HepG2 (cell line): ENCODE data around the gene R3HCC1L. TPM values are rescaled to one million over a fixed set of nuclear protein-coding genes. Genes with fewer than 3 reads are reported as not detected.

ENCODE experiments used
- CBX1 ChIP-seq: IDR thresholded peaks from one replicate; pipeline ENCODE4 v1.6.1; 2016; ENCODE audit warnings: antibody characterized with exemption, low read depth
- DMAP1 ChIP-seq: IDR thresholded peaks from 2 replicates; pipeline ENCODE4 v1.6.1; 2016
- HMG20B ChIP-seq: conservative IDR thresholded peaks from 2 replicates; pipeline ENCODE4 v1.6.1; 2016; ENCODE audit warnings: missing genetic modification reagents, missing compliant biosample characterization
- HOXA5 ChIP-seq: sonication (generic); formaldehyde crosslinking; IDR thresholded peaks from 2 replicates; pipeline ENCODE4 v1.4.0; 2020; ENCODE audit warnings: missing genetic modification reagents
- KLF12 ChIP-seq: sonication (generic); formaldehyde crosslinking; IDR thresholded peaks from 2 replicates; pipeline ENCODE4 v1.4.0; 2020; ENCODE audit warnings: missing genetic modification reagents, borderline replicate concordance
- MTF2 ChIP-seq: sonication (generic); formaldehyde crosslinking; IDR thresholded peaks from 2 replicates; pipeline ENCODE4 v1.5.0; 2020; ENCODE audit warnings: missing genetic modification reagents, borderline replicate concordance
- NR2F6 ChIP-seq, 2 experiments: IDR thresholded peaks; 2 replicates each; pipeline ENCODE4 v1.6.1; 2016; ENCODE audit warnings: antibody characterized with exemption in 1 of 2, mild to moderate bottlenecking in 1 of 2
- PHB2 ChIP-seq: fragments of 450-650 bp; IDR thresholded peaks from 2 replicates; pipeline ENCODE4 v1.6.1; 2018; ENCODE audit not compliant: partially characterized antibody
- SCMH1 ChIP-seq: sonication (generic); formaldehyde crosslinking; IDR thresholded peaks from 2 replicates; pipeline ENCODE4 v1.9.0; 2021; ENCODE audit warnings: missing genetic modification reagents, mild to moderate bottlenecking, borderline replicate concordance
- STAT5B ChIP-seq: sonication (generic); formaldehyde crosslinking; IDR thresholded peaks from 2 replicates; pipeline ENCODE4 v1.4.0; 2020; ENCODE audit warnings: missing genetic modification reagents
- TAF1 ChIP-seq: sonication (generic); formaldehyde crosslinking; IDR thresholded peaks from 2 replicates; pipeline ENCODE4 v1.4.0; 2020; ENCODE audit warnings: missing genetic modification reagents
- TEAD3 ChIP-seq: optimal IDR thresholded peaks from 2 replicates; pipeline ENCODE3; 2016; ENCODE audit warnings: borderline replicate concordance
- ZNF232 ChIP-seq: sonication (generic); formaldehyde crosslinking; IDR thresholded peaks from 2 replicates; pipeline ENCODE4 v1.4.0; 2020; ENCODE audit warnings: missing genetic modification reagents, borderline replicate concordance
- ZNF292 ChIP-seq: sonication (generic); formaldehyde crosslinking; IDR thresholded peaks from 2 replicates; pipeline ENCODE4 v1.8.1; 2022; ENCODE audit warnings: mild to moderate bottlenecking, low read depth, missing genetic modification reagents, borderline replicate concordance
- ZNF792 ChIP-seq: IDR thresholded peaks from 2 replicates; pipeline ENCODE4 v1.6.1; 2016
- polyA plus RNA-seq, 8 experiments: library from polyadenylated mRNA; depleted of rRNA in 3 of 8; stranded (reverse) in 7 of 8; unstranded in 1 of 8; fragments of >200 nt; fragmentation: Illumina TruSeq in 4 of 8; extraction: Trizol in 4 of 8; gene quantifications; 2 replicates each; pipeline versions ENCODE4 v1.2.1 to v1.2.3, GENCODE V29; 2011 to 2016; ENCODE audit warnings: low read depth in 4 of 8, missing spikeins in 1 of 8, mixed read lengths in 1 of 8; ENCODE audit not compliant: insufficient read depth in 1 of 8
- total RNA-seq, 5 experiments: library from RNA; depleted of rRNA; stranded (reverse); fragments of >200 nt; fragmentation: Illumina TruSeq; extraction: Trizol; gene quantifications; 2 replicates each; pipeline ENCODE4 v1.2.3, GENCODE V29; 2016; ENCODE audit warnings: low read depth in 1 of 5
- TF ChIP-seq, protein P1 (sequence below): sonication (generic); formaldehyde crosslinking; IDR thresholded peaks from 2 replicates; pipeline ENCODE4 v1.4.0; 2020; ENCODE audit warnings: missing genetic modification reagents
- TF ChIP-seq, protein P2 (sequence below): sonication (generic); formaldehyde crosslinking; conservative IDR thresholded peaks from 2 replicates; pipeline ENCODE4 v1.8.1; 2023; ENCODE audit warnings: missing genetic modification reagents
- TF ChIP-seq, protein P3 (sequence below): IDR thresholded peaks from 2 replicates; pipeline ENCODE4 v1.6.1; 2016; ENCODE audit warnings: missing compliant biosample characterization, missing genetic modification reagents, borderline replicate concordance
- TF ChIP-seq, protein P4 (sequence below): sonication (generic); formaldehyde crosslinking; IDR thresholded peaks from 2 replicates; pipeline ENCODE4 v1.4.0; 2020; ENCODE audit warnings: missing genetic modification reagents, borderline replicate concordance

Gene R3HCC1L
- total and polyA plus RNA-seq, 2 of the 13 experiments (the other 11 are each of a cell fraction or from before 2014, with no cell fraction given), result 6.5 to 12.2 TPM

DNA sequence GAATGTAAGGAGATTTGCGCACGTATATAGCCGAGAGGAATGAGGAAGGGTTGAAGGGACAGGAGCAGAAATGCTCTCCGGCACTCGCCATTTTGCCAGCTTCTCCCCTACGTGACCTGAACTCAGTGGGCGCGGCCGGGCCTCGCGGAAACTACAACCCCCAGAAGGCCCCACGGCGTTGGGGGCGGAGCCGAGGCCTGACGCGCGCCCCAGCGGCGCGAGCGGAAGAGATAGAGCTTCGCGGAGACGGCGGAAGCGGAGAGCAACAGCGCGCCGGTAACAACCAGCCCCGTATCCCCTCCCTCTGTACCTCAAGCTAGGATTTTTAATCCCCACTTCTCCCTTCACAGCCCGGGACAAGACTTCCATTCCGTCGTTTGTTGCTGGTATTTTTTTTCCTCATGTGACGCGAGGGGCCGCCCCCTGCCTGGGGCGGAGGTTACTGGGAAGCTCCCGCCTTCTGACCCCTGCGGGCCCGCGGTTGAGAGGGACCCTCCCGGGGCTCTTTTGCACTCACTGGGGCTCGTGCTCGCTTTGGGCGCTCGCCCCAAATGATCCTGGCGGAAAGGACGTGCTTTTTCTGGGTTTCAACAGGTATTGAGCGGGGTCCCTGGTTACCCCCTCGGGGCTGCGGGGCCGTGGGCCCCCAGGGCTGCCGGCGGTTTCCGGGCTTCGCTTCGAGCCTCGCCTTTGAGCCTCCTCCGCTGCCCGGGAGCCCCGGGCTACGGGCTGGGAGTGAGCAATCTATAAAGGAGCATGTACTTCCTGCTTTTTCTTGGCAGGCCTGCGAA lies at the start of gene R3HCC1L (continued):
- TF ChIP-seq, protein P1, sequence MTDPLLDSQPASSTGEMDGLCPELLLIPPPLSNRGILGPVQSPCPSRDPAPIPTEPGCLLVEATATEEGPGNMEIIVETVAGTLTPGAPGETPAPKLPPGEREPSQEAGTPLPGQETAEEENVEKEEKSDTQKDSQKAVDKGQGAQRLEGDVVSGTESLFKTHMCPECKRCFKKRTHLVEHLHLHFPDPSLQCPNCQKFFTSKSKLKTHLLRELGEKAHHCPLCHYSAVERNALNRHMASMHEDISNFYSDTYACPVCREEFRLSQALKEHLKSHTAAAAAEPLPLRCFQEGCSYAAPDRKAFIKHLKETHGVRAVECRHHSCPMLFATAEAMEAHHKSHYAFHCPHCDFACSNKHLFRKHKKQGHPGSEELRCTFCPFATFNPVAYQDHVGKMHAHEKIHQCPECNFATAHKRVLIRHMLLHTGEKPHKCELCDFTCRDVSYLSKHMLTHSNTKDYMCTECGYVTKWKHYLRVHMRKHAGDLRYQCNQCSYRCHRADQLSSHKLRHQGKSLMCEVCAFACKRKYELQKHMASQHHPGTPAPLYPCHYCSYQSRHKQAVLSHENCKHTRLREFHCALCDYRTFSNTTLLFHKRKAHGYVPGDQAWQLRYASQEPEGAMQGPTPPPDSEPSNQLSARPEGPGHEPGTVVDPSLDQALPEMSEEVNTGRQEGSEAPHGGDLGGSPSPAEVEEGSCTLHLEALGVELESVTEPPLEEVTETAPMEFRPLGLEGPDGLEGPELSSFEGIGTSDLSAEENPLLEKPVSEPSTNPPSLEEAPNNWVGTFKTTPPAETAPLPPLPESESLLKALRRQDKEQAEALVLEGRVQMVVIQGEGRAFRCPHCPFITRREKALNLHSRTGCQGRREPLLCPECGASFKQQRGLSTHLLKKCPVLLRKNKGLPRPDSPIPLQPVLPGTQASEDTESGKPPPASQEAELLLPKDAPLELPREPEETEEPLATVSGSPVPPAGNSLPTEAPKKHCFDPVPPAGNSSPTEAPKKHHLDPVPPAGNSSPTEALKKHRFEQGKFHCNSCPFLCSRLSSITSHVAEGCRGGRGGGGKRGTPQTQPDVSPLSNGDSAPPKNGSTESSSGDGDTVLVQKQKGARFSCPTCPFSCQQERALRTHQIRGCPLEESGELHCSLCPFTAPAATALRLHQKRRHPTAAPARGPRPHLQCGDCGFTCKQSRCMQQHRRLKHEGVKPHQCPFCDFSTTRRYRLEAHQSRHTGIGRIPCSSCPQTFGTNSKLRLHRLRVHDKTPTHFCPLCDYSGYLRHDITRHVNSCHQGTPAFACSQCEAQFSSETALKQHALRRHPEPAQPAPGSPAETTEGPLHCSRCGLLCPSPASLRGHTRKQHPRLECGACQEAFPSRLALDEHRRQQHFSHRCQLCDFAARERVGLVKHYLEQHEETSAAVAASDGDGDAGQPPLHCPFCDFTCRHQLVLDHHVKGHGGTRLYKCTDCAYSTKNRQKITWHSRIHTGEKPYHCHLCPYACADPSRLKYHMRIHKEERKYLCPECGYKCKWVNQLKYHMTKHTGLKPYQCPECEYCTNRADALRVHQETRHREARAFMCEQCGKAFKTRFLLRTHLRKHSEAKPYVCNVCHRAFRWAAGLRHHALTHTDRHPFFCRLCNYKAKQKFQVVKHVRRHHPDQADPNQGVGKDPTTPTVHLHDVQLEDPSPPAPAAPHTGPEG (CRISPR knock-in tag), result no peak
- TF ChIP-seq STAT5B (CRISPR knock-in tag) (no peak), DMAP1 (peak; percentile 74), HMG20B (CRISPR knock-in tag) (no peak), MTF2 (0 out of 2 replicates have a peak, but pooled peaks have one; percentile 56), ZNF232 (CRISPR knock-in tag) (peak; percentile 32; the same call in 1 of the 2 replicates), ZNF292 (CRISPR knock-in tag) (peak; percentile 57; the same call in 1 of the 2 replicates), SCMH1 (CRISPR knock-in tag) (no peak), HOXA5 (CRISPR knock-in tag) (0 out of 2 replicates have a peak, but pooled peaks have one; percentile 44), ZNF792 (CRISPR knock-in tag) (peak; percentile 58; the same call in 1 of the 2 replicates), TEAD3 (peak; percentile 46), CBX1 (peak; percentile 59), KLF12 (peak; percentile 83), PHB2 (no peak), NR2F6 (IDR thresholded peaks at IDR 0.05) (peak; percentile 34; the same call in 1 of the 2 replicates), NR2F6 (CRISPR knock-in tag; IDR thresholded peaks at IDR 0.05) (0 out of 2 replicates have a peak, but pooled peaks have one; percentile 48), TAF1 (CRISPR knock-in tag) (peak; percentile 83)
- TF ChIP-seq, protein P2, sequence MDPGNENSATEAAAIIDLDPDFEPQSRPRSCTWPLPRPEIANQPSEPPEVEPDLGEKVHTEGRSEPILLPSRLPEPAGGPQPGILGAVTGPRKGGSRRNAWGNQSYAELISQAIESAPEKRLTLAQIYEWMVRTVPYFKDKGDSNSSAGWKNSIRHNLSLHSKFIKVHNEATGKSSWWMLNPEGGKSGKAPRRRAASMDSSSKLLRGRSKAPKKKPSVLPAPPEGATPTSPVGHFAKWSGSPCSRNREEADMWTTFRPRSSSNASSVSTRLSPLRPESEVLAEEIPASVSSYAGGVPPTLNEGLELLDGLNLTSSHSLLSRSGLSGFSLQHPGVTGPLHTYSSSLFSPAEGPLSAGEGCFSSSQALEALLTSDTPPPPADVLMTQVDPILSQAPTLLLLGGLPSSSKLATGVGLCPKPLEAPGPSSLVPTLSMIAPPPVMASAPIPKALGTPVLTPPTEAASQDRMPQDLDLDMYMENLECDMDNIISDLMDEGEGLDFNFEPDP (CRISPR knock-in tag), result no peak
- TF ChIP-seq, protein P3, sequence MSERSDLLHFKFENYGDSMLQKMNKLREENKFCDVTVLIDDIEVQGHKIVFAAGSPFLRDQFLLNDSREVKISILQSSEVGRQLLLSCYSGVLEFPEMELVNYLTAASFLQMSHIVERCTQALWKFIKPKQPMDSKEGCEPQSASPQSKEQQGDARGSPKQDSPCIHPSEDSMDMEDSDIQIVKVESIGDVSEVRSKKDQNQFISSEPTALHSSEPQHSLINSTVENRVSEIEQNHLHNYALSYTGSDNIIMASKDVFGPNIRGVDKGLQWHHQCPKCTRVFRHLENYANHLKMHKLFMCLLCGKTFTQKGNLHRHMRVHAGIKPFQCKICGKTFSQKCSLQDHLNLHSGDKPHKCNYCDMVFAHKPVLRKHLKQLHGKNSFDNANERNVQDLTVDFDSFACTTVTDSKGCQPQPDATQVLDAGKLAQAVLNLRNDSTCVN (CRISPR knock-in tag), result 0 out of 2 replicates have a peak, but pooled peaks have one; percentile 37
- TF ChIP-seq, protein P4, sequence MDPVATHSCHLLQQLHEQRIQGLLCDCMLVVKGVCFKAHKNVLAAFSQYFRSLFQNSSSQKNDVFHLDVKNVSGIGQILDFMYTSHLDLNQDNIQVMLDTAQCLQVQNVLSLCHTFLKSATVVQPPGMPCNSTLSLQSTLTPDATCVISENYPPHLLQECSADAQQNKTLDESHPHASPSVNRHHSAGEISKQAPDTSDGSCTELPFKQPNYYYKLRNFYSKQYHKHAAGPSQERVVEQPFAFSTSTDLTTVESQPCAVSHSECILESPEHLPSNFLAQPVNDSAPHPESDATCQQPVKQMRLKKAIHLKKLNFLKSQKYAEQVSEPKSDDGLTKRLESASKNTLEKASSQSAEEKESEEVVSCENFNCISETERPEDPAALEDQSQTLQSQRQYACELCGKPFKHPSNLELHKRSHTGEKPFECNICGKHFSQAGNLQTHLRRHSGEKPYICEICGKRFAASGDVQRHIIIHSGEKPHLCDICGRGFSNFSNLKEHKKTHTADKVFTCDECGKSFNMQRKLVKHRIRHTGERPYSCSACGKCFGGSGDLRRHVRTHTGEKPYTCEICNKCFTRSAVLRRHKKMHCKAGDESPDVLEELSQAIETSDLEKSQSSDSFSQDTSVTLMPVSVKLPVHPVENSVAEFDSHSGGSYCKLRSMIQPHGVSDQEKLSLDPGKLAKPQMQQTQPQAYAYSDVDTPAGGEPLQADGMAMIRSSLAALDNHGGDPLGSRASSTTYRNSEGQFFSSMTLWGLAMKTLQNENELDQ (CRISPR knock-in tag), result no peak
